Lung (tissue), 12 donors: ENCODE results near the gene CD247. TPM values are rescaled to one million over a fixed set of nuclear protein-coding genes. Genes with fewer than 3 reads are reported as not detected.

Experiments used
- ATAC-seq: fragments of 200-7000 bp; cut with Tn5 transposase; one replicate; pipeline ENCODE4 v1.9.1; 2020; ENCODE audit warnings: moderate number of reproducible peaks; ENCODE audit not compliant: insufficient read depth, low FRiP score
- DNase-seq, 3 donors: peaks; one replicate each; pipeline ENCODE4 v3.0.0-alpha.2; 2013 to 2017
- H3K27ac ChIP-seq, 2 donors: one replicate each; pipeline ENCODE4 v1.5.1; 2013; ENCODE audit warnings: mild to moderate bottlenecking in 2 of 2, moderate library complexity in 2 of 2, control low read depth in 1 of 2, inconsistent platforms in 1 of 2, low read depth in 1 of 2, low read length in 1 of 2
- H3K27me3 ChIP-seq, 3 donors: one replicate each; pipeline ENCODE4 v1.5.1; 2013; ENCODE audit warnings: low read length in 2 of 3; ENCODE audit not compliant: control insufficient read depth in 3 of 3, insufficient read depth in 3 of 3
- H3K36me3 ChIP-seq, 4 donors: one replicate each; pipeline ENCODE4 v1.5.1; 2013; ENCODE audit warnings: low read length in 4 of 4, mild to moderate bottlenecking in 1 of 4, moderate library complexity in 1 of 4; ENCODE audit not compliant: control insufficient read depth in 4 of 4, insufficient read depth in 4 of 4
- H3K4me1 ChIP-seq, 5 donors: one replicate each; pipeline ENCODE4 v1.5.1; 2013; ENCODE audit warnings: low read length in 5 of 5, mild to moderate bottlenecking in 2 of 5, moderate library complexity in 1 of 5; ENCODE audit not compliant: control insufficient read depth in 5 of 5, insufficient read depth in 5 of 5
- H3K4me3 ChIP-seq: one replicate; pipeline ENCODE4 v1.5.1; 2013; ENCODE audit warnings: mild to moderate bottlenecking, control low read depth, moderate library complexity
- H3K9ac ChIP-seq, 2 donors: one replicate each; pipeline ENCODE4 v1.5.1; 2013; ENCODE audit warnings: low read length in 2 of 2, control low read depth in 1 of 2; ENCODE audit not compliant: insufficient read depth in 1 of 2
- H3K9me3 ChIP-seq, 4 donors: one replicate each; pipeline ENCODE4 v1.5.1; 2013; ENCODE audit warnings: low read length in 3 of 4, mild to moderate bottlenecking in 1 of 4, moderate library complexity in 1 of 4; ENCODE audit not compliant: control insufficient read depth in 4 of 4, insufficient read depth in 3 of 4
- CTCF ChIP-seq: IDR thresholded peaks from 2 replicates; pipeline ENCODE4 v1.5.1; 2012; ENCODE audit warnings: mild to moderate bottlenecking; ENCODE audit errors: control extremely low read depth, extremely low read depth
- WGBS, 2 donors: extraction: QIAGEN DNeasy Blood & Tissue Kit; methylation state at CpG; one replicate each; pipeline ENCODE4 v1.1.7; 2013; 5-methylcytosine and 5-hydroxymethylcytosine counted together
- polyA plus RNA-seq, 2 donors: library from polyadenylated mRNA; stranded (reverse); fragments of 200-250 nt; gene quantifications; one replicate each; pipeline ENCODE4 v1.2.1, GENCODE V29; 2013
- total RNA-seq, 2 donors: library from RNA; depleted of rRNA in 1 of 2; stranded (reverse); fragments of >200 nt in 1 of 2; gene quantifications; one replicate each; pipeline ENCODE4 v1.2.1, GENCODE V29; 2014 to 2021
- donor health status: control.
- donor health status: control.
- donor health status: Bipolar disorder and iron deficiency.
- donor health status: healthy.
- donor health status: DM: yes; HTN: yes; CAD: no.

CD247 gene
- total and polyA plus RNA-seq, 4 donors, result 3.4 to 5.9 (median 3.8) TPM

- Histone ChIP-seq H3K4me3 (peak overlapping the region; percentile 85), H3K4me1 (peaks cover 0 to 2% (median 0%) of the 10 kb centered on the region in 5 donors), H3K9me3 (no peaks in the 10 kb centered on the region), H3K27me3 (peaks cover 0 to 21% (median 17%) of the 10 kb centered on the region in 3 donors), H3K27ac (peak overlapping the region in 1 of 2 donors; percentile 92), H3K9ac (peak overlapping the region in 1 of 2 donors; percentile 13), H3K36me3 (no peaks in the 10 kb centered on the region)
- peak in 1 of 3 donors; percentile 12 for DNase-seq
- 27 to 28% methylated on average over 18 to 19 of the region's 19 CpGs for WGBS, 2 donors
- no peak for ATAC-seq
- TF ChIP-seq CTCF, result no peak
Measured at GRCh38 chr1:167454304-167454893, 63.9 kb downstream of the CD247 start.

- no peak for DNase-seq
- Histone ChIP-seq H3K27ac (no peak overlapping the region), H3K9me3 (no peaks in the 10 kb centered on the region), H3K4me3 (no peak overlapping the region), H3K9ac (no peak overlapping the region), H3K4me1 (peaks cover 0 to 2% (median 0%) of the 10 kb centered on the region in 5 donors), H3K27me3 (peaks cover 0 to 21% (median 17%) of the 10 kb centered on the region in 3 donors), H3K36me3 (no peaks in the 10 kb centered on the region)
- no peak for ATAC-seq
- 71 to 82% methylated on average over 6 of the region's 6 CpGs for WGBS, 2 donors
- no peak for TF ChIP-seq CTCF
Measured at GRCh38 chr1:167453123-167453522, 65.2 kb downstream of the CD247 start.

GRCh38 chr1:167452483-167452882, 65.8 kb downstream of the CD247 start:
- DNase-seq (no peak), ATAC-seq (no peak)
- H3K9ac ChIP-seq, result no peak overlapping the region
- TF ChIP-seq CTCF, result no peak
- no peak overlapping the region for H3K27ac ChIP-seq
- no peaks in the 10 kb centered on the region for H3K36me3 ChIP-seq
- WGBS, 2 donors, result 87 to 88% methylated on average over 8 of the region's 8 CpGs
- H3K4me1 ChIP-seq, result peaks cover 0 to 2% (median 0%) of the 10 kb centered on the region in 5 donors
- peaks cover 0 to 17% (median 15%) of the 10 kb centered on the region in 3 donors for H3K27me3 ChIP-seq
- no peak overlapping the region for H3K4me3 ChIP-seq
- peaks cover 0 to under 1% (median 0%) of the 10 kb centered on the region in 4 donors for H3K9me3 ChIP-seq
